Chondrocyte (in vitro differentiated cells): Measurements from ENCODE around the gene POLG. TPM values are rescaled to one million over a fixed set of nuclear protein-coding genes. Genes with fewer than 3 reads are reported as not detected.

Experiments
- DNase-seq: peaks from one replicate; pipeline ENCODE4 v3.0.0; 2021; ENCODE audit warnings: mixed read lengths, low spot score
- H3K27ac Mint-ChIP-seq: one replicate; pipeline ENCODE4 v1.8.0; 2021; ENCODE audit warnings: mild to moderate bottlenecking, moderate library complexity, mixed read lengths; ENCODE audit not compliant: unreplicated experiment
- H3K27me3 Mint-ChIP-seq: 2 replicates; pipeline ENCODE4 v1.8.0; 2021; ENCODE audit warnings: low read depth, mixed read lengths
- H3K36me3 Mint-ChIP-seq: 2 replicates; pipeline ENCODE4 v1.8.0; 2021; ENCODE audit warnings: low read depth, mixed read lengths
- H3K4me1 Mint-ChIP-seq: 2 replicates; pipeline ENCODE4 v1.8.0; 2021; ENCODE audit warnings: low read depth, mild to moderate bottlenecking, mixed read lengths
- H3K4me3 Mint-ChIP-seq: one replicate; pipeline ENCODE4 v1.8.0; 2021; ENCODE audit warnings: mild to moderate bottlenecking, moderate library complexity, mixed read lengths; ENCODE audit not compliant: unreplicated experiment
- H3K9me3 Mint-ChIP-seq: 2 replicates; pipeline ENCODE4 v1.8.0; 2021; ENCODE audit warnings: low read depth, mixed read lengths
- CTCF ChIP-seq: fragments of 200-600 bp; sonication (generic); IDR thresholded peaks from 2 replicates; pipeline ENCODE4 v1.5.0; 2021; ENCODE audit warnings: antibody characterized with exemption, mild to moderate bottlenecking, moderate library complexity
- total RNA-seq: library from RNA; stranded (reverse); gene quantifications from 3 replicates; pipeline ENCODE4 v1.2.1, GENCODE V29; 2021

The POLG gene
- total RNA-seq, 1 donor from 2014 or later: 49.7 TPM

GRCh38 chr15:89358755-89359439, 24.3 kb upstream of the POLG start:
- DNase-seq: no peak
- peak overlapping the region; percentile 74 for H3K4me3 Mint-ChIP-seq
- no peaks in the 10 kb centered on the region for H3K9me3 Mint-ChIP-seq
- peaks cover 71% of the 10 kb centered on the region for H3K27me3 Mint-ChIP-seq
- peak; percentile 99 for TF ChIP-seq CTCF
- no peaks in the 10 kb centered on the region for H3K36me3 Mint-ChIP-seq
- H3K27ac Mint-ChIP-seq: no peak overlapping the region
- peaks cover 11% of the 10 kb centered on the region for H3K4me1 Mint-ChIP-seq

- H3K4me1 Mint-ChIP-seq: peaks cover 11% of the 10 kb centered on the region
- H3K27me3 Mint-ChIP-seq: peaks cover 70% of the 10 kb centered on the region
- H3K36me3 Mint-ChIP-seq: no peaks in the 10 kb centered on the region
- H3K27ac Mint-ChIP-seq: no peak overlapping the region
- TF ChIP-seq CTCF: no peak
- no peak for DNase-seq
- no peaks in the 10 kb centered on the region for H3K9me3 Mint-ChIP-seq
- peak overlapping the region; percentile 74 for H3K4me3 Mint-ChIP-seq
Observed at GRCh38 chr15:89358435-89358754, 23.8 kb upstream of the POLG start.

- H3K27me3 Mint-ChIP-seq: peaks cover 70% of the 10 kb centered on the region
- H3K4me1 Mint-ChIP-seq: peaks cover 10% of the 10 kb centered on the region
- no peaks in the 10 kb centered on the region for H3K36me3 Mint-ChIP-seq
- no peak overlapping the region for H3K27ac Mint-ChIP-seq
- TF ChIP-seq CTCF: peak; percentile 77
- no peaks in the 10 kb centered on the region for H3K9me3 Mint-ChIP-seq
- no peak for DNase-seq
- no peak overlapping the region for H3K4me3 Mint-ChIP-seq
Observed at GRCh38 chr15:89356634-89357298, 22.1 kb upstream of the POLG start.

- Mint-ChIP-seq H3K4me1 (peaks cover 4% of the 10 kb centered on the region), H3K9me3 (no peaks in the 10 kb centered on the region), H3K27ac (no peak overlapping the region), H3K4me3 (no peak overlapping the region), H3K27me3 (peaks cover 61% of the 10 kb centered on the region), H3K36me3 (no peaks in the 10 kb centered on the region)
- DNase-seq: peak; percentile 14
- TF ChIP-seq CTCF: no peak
Observed at GRCh38 chr15:89353991-89354390, 19.4 kb upstream of the POLG start.

- H3K4me3 Mint-ChIP-seq: no peak overlapping the region
- peaks cover 59% of the 10 kb centered on the region for H3K27me3 Mint-ChIP-seq
- no peak overlapping the region for H3K27ac Mint-ChIP-seq
- DNase-seq: peak; percentile 72
- no peaks in the 10 kb centered on the region for H3K36me3 Mint-ChIP-seq
- no peak for TF ChIP-seq CTCF
- no peaks in the 10 kb centered on the region for H3K9me3 Mint-ChIP-seq
- no peaks in the 10 kb centered on the region for H3K4me1 Mint-ChIP-seq
Observed at GRCh38 chr15:89352476-89352875, 17.9 kb upstream of the POLG start.
